HT1080 (cell line): ENCODE measurements around the gene FAM50B. TPM values are rescaled to one million over a fixed set of nuclear protein-coding genes. Genes with fewer than 3 reads are reported as not detected.
"Not testable (repeated sequence)": the region's sequence is repeated elsewhere in the genome, so short reads cannot be mapped to it uniquely, and the experiment has no call there.

Experiments used
- DNase-seq: peaks from one replicate; pipeline ENCODE4 v3.0.0-alpha.2; 2015; ENCODE audit warnings: low read depth
- total RNA-seq: library from RNA; depleted of rRNA; stranded (reverse); fragments of >200 nt; shearing (Covaris generic); gene quantifications from 2 replicates; pipeline ENCODE4 v1.2.3, GENCODE V29; 2014

FAM50B gene
- total RNA-seq, 1 experiment from 2014 or later: not detected

GRCh38 chr6:3847521-3847920 lies 1.7 kb upstream of the FAM50B start:
- DNase-seq: no peak

- no peak for DNase-seq
Measured at GRCh38 chr6:3848380-3848779, 793 bp upstream of the FAM50B start.

DNA sequence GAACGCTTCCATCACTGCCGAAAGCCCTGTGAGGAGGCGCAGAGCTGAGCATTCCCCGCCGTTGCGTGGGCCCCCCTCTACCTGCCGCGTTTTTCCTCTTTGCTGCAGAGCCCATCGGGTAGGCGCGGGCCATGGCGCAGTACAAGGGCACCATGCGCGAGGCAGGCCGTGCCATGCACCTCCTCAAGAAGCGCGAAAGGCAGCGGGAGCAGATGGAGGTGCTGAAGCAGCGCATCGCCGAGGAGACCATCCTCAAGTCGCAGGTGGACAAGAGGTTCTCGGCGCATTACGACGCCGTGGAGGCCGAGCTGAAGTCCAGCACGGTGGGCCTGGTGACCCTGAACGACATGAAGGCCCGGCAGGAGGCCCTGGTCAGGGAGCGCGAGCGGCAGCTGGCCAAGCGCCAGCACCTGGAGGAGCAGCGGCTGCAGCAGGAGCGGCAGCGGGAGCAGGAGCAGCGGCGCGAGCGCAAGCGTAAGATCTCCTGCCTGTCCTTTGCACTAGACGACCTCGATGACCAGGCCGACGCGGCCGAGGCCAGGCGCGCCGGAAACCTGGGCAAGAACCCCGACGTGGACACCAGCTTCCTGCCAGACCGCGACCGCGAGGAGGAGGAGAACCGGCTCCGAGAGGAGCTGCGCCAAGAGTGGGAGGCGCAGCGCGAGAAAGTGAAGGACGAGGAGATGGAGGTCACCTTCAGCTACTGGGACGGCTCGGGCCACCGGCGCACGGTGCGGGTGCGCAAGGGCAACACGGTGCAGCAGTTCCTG lies 693 bp downstream of the FAM50B start:
- DNase-seq: no peak

DNA sequence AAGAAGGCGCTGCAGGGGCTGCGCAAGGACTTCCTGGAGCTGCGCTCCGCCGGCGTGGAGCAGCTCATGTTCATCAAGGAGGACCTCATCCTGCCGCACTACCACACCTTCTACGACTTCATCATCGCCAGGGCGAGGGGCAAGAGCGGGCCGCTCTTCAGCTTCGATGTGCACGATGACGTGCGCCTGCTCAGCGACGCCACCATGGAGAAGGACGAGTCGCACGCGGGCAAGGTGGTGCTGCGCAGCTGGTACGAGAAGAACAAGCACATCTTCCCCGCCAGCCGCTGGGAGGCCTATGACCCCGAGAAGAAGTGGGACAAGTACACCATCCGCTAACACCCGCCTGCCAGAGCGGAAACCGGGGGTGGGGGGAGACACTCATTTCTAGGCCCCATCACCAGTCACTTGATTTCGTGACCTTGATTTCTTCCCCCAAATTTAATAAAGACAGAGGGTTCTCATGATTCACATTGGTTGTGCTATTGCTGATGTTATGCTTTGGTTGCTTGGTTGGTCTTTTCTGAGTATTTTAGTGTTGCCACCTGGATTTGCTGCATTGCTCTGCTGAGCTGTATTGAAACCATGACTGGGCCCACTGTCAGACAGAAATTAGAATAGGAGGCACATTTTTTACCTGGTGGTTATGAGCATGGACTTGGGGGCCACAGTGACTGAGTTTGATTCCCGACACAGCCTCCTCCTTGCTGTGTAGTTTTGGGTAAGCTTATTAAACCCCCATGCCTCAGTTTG lies 1.5 kb downstream of the FAM50B start:
- no peak for DNase-seq

- DNase-seq: no peak
Measured at GRCh38 chr6:3851839-3852238, 2.7 kb downstream of the FAM50B start.

DNA sequence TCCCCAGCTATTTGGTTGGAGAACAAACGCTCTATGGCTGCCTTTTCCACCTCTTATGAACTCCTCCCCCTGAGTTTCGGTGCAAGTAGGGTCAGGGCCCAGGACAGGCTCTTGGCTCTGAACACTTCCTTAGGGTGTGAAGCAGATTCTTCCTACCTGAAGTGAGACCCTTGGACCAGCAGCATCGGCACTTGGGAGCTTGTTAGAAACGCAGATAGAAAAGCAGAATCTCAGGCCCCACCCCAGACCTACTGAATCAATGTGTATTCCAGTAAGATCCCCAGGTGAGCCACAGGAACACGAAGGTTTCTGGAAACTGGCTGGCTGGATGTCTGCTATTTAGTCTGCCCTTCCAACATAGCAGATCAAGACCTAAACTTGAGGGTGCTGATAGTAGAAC lies 3.2 kb downstream of the FAM50B start:
- no peak for DNase-seq

DNA sequence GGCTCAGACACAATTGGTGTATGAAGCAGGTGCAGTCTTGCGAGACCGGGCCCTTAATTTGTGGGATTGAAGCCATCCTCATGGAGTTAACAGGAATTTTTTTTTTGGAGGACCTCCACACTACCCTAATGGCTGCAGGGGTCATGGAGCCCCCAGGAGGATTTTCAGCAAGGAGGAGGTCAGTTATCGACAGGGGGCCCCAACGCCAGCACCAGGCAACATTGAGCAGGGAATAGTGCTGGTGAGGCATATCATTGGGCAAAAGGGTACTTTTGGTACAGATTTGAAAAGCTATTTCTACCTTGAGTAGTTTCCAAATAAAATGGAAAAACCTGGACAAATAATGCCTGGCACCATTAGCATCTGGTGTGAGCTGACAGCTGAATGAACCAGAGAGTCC lies 6.7 kb downstream of the FAM50B start:
- no peak for DNase-seq

DNA sequence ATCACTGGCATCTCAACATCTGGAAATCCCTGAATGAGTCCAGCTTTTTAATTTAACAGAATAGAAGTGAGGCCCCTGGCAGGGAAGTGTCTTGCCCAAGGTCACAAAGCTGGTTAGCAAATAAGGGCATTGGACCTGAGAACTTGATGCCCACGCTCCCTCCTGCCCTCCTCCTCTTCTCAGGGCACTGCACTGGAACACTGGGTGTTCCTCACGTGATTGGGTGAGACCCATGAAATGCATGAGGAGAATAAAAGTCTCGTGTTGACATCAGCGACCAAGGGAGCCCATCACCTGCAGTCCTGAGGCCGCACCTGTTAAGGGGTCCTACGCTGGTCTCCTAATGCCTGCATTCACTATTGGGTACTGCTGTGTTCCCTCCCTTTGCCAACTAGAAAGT lies 7.4 kb downstream of the FAM50B start:
- DNase-seq: no peak

DNA sequence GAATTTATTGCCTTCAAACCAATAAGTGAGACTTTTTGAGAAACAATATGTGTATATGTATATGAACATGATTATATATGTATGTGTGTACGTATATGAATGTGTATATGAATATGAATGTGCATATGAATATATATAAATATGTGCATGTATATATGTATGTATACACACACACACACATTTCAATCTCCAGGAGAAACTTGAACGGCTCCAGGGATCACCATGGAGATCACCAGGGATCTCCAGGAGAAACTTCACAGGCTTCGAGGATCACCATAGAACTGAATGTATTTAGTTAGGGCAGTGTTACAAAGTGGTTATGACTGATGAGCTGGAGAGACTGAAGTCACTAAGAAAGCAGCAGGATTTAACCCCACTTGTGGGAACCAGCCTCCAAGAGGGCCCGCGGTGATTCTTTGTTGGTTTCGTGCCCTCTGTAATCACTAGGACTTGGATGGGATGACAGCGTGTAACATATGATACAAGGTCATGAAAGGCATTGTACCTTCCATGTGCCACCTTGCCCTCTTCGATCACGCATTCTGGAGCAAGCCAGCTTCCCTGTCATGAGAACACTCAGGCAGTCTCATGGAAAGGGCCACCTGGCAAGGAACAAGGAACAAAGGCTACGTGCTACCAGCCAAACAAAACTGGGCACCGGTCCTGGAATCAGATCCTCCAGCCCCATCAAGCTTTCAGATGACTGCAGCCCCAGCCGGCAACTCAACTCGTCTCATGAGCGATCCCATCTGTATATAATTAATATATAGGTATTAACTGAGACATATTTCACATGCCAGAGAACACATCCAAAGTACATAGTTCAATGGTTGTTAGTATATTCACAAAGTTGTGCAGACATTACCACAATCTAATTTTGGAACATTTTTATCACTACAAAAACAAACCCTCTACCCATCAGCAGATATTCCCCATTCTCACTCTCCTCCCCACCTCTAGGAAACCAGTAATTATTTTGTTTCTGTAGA lies 8.6 kb downstream of the FAM50B start:
- no peak for DNase-seq

GRCh38 chr6:3859878-3860552 lies 10.8 kb downstream of the FAM50B start:
- DNase-seq: no peak

DNA sequence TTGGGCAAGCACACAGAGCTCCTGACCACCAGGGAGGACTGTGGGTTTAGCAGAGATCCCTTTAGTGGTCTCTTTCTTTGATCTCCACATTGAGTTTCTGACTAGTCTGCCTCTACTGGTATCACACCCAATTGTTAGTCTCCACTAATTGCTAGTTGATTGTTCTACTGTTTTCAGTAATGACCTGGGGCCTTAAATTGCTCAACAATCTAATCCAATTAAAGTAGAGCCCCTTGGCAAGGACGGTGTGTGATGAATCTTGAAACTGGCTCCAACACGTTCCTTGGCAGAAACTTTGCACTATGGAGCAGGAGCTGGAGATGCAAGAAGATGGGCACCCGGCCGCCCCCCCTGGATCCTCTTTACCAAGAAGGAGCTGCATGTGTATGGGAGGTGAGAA lies 12.3 kb downstream of the FAM50B start:
- no peak for DNase-seq

GRCh38 chr6:3862038-3862437 lies 12.9 kb downstream of the FAM50B start:
- DNase-seq: no peak

- not testable (repeated sequence) for DNase-seq
Measured at GRCh38 chr6:3863322-3863721, 14.1 kb downstream of the FAM50B start.

DNA sequence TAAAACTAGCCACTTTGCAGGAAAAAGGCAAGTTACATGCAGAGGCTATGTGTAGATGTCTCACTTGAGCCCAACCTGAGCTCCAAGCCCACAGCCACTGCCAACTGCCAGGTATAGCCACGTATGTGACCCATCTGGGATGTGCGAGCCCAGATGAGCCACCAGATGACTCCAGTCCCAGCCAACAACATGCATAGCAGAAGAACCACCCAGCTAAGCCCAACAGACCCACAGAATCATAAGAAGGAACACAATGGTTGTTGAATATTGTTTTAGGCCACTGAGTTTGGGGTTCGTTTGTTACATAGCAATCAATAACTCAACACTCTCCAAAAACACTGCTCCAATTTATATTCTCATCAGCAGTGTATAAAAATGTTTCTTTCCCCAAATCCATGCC lies 16.3 kb downstream of the FAM50B start:
- no peak for DNase-seq

DNA sequence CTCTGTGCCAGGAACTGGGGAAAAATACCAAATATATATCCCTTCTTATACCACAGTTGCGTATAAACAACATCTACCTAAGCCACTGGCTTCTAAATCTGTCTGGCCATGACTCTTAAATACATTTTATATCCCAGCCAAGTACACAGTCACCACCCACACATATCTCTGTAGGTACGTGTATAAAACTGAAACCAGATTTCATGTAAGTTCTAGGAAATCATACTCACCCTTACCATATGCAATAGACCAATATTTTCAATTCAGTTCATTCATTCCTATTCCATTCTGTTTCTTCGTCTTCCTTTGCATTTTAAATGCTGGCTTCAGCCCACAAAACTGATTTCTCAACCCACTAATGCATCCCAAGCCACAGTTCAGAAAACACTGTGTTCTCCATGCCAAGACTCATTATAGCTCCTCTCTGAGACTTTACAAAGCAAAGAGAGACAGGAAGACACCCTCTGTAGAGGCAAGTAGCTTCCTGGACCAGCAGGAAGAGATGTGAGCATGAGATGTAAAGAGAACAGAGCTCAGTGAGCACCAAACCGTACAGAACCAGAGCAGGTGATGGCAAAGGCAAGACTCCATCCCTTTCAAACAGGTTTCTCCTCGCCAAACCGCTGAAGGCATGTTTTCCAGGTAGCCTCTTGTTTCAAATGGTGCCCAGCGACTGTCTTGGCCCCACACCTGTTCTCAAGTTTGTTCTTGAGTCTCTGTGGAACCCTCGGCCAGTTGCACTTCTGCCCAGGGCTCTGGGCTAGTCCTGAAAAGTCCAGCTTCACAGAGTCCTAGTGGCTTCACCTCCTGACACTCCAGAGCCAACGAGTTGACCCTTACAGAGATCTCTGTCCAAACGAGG lies 18.7 kb downstream of the FAM50B start:
- no peak for DNase-seq

DNA sequence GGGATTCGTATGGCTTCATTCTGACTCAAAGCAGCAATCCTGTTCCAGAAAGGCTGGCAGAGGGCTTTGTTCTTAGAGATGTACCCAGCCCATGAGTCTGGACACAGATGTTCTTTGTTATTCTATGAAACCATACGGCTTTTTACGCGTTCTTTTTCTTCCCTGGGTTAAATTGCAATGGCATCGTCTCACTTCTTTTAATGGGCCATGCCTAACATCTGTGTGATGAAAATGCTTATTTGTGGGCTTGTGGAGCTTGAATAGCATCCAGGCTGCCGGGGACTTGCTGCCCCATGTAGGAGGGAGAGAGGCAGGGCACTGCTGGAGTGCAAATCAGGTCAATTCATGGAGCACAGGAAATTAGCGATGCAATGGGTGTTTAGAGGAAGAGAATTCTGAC lies 19.4 kb downstream of the FAM50B start:
- DNase-seq: no peak

DNA sequence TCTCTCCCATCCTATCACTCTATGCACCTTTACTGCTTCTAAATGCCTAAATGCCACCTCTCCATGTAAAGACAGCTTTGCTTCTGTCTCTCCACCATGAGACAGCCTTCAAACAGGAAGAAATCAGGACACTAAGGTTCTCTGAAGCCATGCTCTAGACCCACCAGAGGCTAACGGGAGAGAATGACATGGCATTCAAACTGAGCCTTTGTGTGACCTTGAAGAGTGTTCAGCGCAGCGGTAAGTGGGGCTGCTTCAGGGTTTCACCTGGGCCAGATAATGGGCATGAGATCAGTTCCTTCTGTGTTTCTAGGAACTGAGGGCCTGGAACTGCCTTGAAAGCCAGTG lies 20.1 kb downstream of the FAM50B start:
- DNase-seq: no peak

GRCh38 chr6:3869632-3870527 lies 20.7 kb downstream of the FAM50B start:
- no peak for DNase-seq

- DNase-seq: no peak
Measured at GRCh38 chr6:3870528-3870925, 21.4 kb downstream of the FAM50B start.
